Smooth muscle cell (in vitro differentiated cells): Measurements from ENCODE around the gene MYD88. TPM values are rescaled to one million over a fixed set of nuclear protein-coding genes. Genes with fewer than 3 reads are reported as not detected.

ENCODE experiments used
- DNase-seq: peaks from one replicate; lab custom pipeline; 2025; ENCODE audit not compliant: unreplicated experiment; lab: John Stamatoyannopoulos, UW
- H2AFZ ChIP-seq: fragments of 200-600 bp; sonication (generic); 2 replicates; pipeline ENCODE4 v1.6.0; 2016; ENCODE audit warnings: antibody characterized with exemption, low read depth, mild to moderate bottlenecking
- H3F3A ChIP-seq: fragments of 200-600 bp; sonication (generic); 2 replicates; pipeline ENCODE4 v1.6.0; 2017; ENCODE audit warnings: antibody characterized with exemption, low read depth
- H3K27ac ChIP-seq: fragments of 200-600 bp; sonication (generic); 2 replicates; pipeline ENCODE4 v1.5.1; 2016; ENCODE audit warnings: low read depth, mild to moderate bottlenecking
- H3K27me3 ChIP-seq: fragments of 200-600 bp; sonication (generic); 2 replicates; pipeline ENCODE4 v1.6.1; 2016; ENCODE audit warnings: low read depth, mild to moderate bottlenecking
- H3K36me3 ChIP-seq: fragments of 200-600 bp; sonication (generic); 2 replicates; pipeline ENCODE4 v1.5.1; 2016; ENCODE audit warnings: low read depth
- H3K4me1 ChIP-seq: fragments of 200-600 bp; sonication (generic); 2 replicates; pipeline ENCODE4 v1.5.1; 2016; ENCODE audit warnings: low read depth
- H3K4me2 ChIP-seq: fragments of 200-600 bp; sonication (generic); 2 replicates; pipeline ENCODE4 v1.6.0; 2016; ENCODE audit warnings: mild to moderate bottlenecking
- H3K4me3 ChIP-seq: fragments of 200-600 bp; sonication (generic); 2 replicates; pipeline ENCODE4 v1.5.1; 2016; ENCODE audit warnings: mild to moderate bottlenecking
- H3K79me2 ChIP-seq: fragments of 200-600 bp; sonication (generic); 2 replicates; pipeline ENCODE4 v1.6.0; 2016; ENCODE audit warnings: low read depth, mild to moderate bottlenecking
- H3K9ac ChIP-seq: fragments of 200-600 bp; sonication (generic); 2 replicates; pipeline ENCODE4 v1.6.0; 2016; ENCODE audit warnings: low read depth
- H3K9me3 ChIP-seq: fragments of 200-600 bp; sonication (generic); replicated peaks from 2 replicates; pipeline ENCODE4 v1.5.1; 2016; ENCODE audit warnings: low read depth
- H4K20me1 ChIP-seq: fragments of 200-600 bp; sonication (generic); 2 replicates; pipeline ENCODE4 v1.6.0; 2016; ENCODE audit warnings: low read depth
- CTCF ChIP-seq: fragments of 200-600 bp; sonication (generic); IDR thresholded peaks from 2 replicates; pipeline ENCODE4 v1.5.1; 2017; ENCODE audit warnings: borderline replicate concordance, mild to moderate bottlenecking, antibody characterized with exemption; ENCODE audit not compliant: insufficient read depth, poor library complexity, severe bottlenecking
- WGBS: methylation state at CpG from one replicate; pipeline ENCODE4 v1.1.7; 2016; ENCODE audit warnings: low lambda C conversion rate; 5-methylcytosine and 5-hydroxymethylcytosine counted together
- polyA plus RNA-seq: library from polyadenylated mRNA; unstranded; fragments of >200 nt; fragmentation: Nextera tagmentation; extraction: Ambion mirVana; gene quantifications from 2 replicates; pipeline ENCODE4 v1.2.1, GENCODE V29; 2016
- total RNA-seq: library from RNA; depleted of rRNA; stranded (reverse); fragments of >200 nt; gene quantifications from 2 replicates; pipeline ENCODE4 v1.2.3, GENCODE V29; 2014

Gene MYD88
- total and polyA plus RNA-seq, 2 experiments from 2014 or later = 14.1 to 37.5 TPM

GRCh38 chr3:38153221-38153620, 14.8 kb downstream of the MYD88 start:
- Histone ChIP-seq H3K9ac (peak overlapping the region; percentile 72), H3K4me1 (no peaks in the 10 kb centered on the region), H3K27ac (peak overlapping the region; percentile 94), H3K79me2 (no peaks in the 10 kb centered on the region), H3K4me2 (no peak overlapping the region), H3K9me3 (no peaks in the 10 kb centered on the region), H3F3A (no peaks in the 10 kb centered on the region), H3K27me3 (no peaks in the 10 kb centered on the region), H3K36me3 (no peaks in the 10 kb centered on the region), H2AFZ (no peak overlapping the region), H3K4me3 (no peak overlapping the region), H4K20me1 (no peaks in the 10 kb centered on the region)
- WGBS = 88% methylated on average over 2 of the region's 2 CpGs
- TF ChIP-seq CTCF = no peak
- no peak for DNase-seq

GRCh38 chr3:38154033-38154494, 15.6 kb downstream of the MYD88 start:
- peak overlapping the region; percentile 72 for H3K9ac ChIP-seq
- no peaks in the 10 kb centered on the region for H4K20me1 ChIP-seq
- no peaks in the 10 kb centered on the region for H3K9me3 ChIP-seq
- H3K4me2 ChIP-seq = peak overlapping the region; percentile 22
- no peaks in the 10 kb centered on the region for H3K79me2 ChIP-seq
- H3K36me3 ChIP-seq = no peaks in the 10 kb centered on the region
- TF ChIP-seq CTCF = no peak
- WGBS = 42% methylated on average over 2 of the region's 2 CpGs
- no peaks in the 10 kb centered on the region for H3K4me1 ChIP-seq
- no peak for DNase-seq
- H3K27ac ChIP-seq = peak overlapping the region; percentile 94
- H3K27me3 ChIP-seq = no peaks in the 10 kb centered on the region
- no peak overlapping the region for H3K4me3 ChIP-seq
- no peaks in the 10 kb centered on the region for H3F3A ChIP-seq
- H2AFZ ChIP-seq = no peak overlapping the region

GRCh38 chr3:38154625-38155255, 16.3 kb downstream of the MYD88 start:
- TF ChIP-seq CTCF = no peak
- Histone ChIP-seq H3K4me1 (no peaks in the 10 kb centered on the region), H3F3A (no peaks in the 10 kb centered on the region), H3K4me3 (no peak overlapping the region), H3K9me3 (no peaks in the 10 kb centered on the region), H3K4me2 (peak overlapping the region; percentile 22), H3K9ac (peak overlapping the region; percentile 72), H3K79me2 (no peaks in the 10 kb centered on the region), H2AFZ (no peak overlapping the region), H3K27ac (peak overlapping the region; percentile 94), H4K20me1 (no peaks in the 10 kb centered on the region), H3K27me3 (no peaks in the 10 kb centered on the region), H3K36me3 (no peaks in the 10 kb centered on the region)
- DNase-seq = no peak
- 64% methylated on average over 2 of the region's 2 CpGs for WGBS

GRCh38 chr3:38155825-38156224, 17.4 kb downstream of the MYD88 start:
- H3K27me3 ChIP-seq = no peaks in the 10 kb centered on the region
- peak overlapping the region; percentile 94 for H3K27ac ChIP-seq
- H3F3A ChIP-seq = no peaks in the 10 kb centered on the region
- no peak overlapping the region for H3K4me3 ChIP-seq
- DNase-seq = no peak
- no peaks in the 10 kb centered on the region for H3K79me2 ChIP-seq
- TF ChIP-seq CTCF = no peak
- H3K4me1 ChIP-seq = no peaks in the 10 kb centered on the region
- H3K4me2 ChIP-seq = no peak overlapping the region
- no peaks in the 10 kb centered on the region for H3K36me3 ChIP-seq
- H2AFZ ChIP-seq = no peak overlapping the region
- H4K20me1 ChIP-seq = no peaks in the 10 kb centered on the region
- H3K9me3 ChIP-seq = no peaks in the 10 kb centered on the region
- no peak overlapping the region for H3K9ac ChIP-seq
- WGBS = 87% methylated on average over 2 of the region's 2 CpGs
